ENCODE results near the gene LILRA6.
A peak's percentile ranks its signal among the peaks of the same experiment; 100 is the strongest.
"Not testable (repeated sequence)": the region's sequence is repeated elsewhere in the genome, so short reads cannot be mapped to it uniquely, and the experiment has no call there.

LILRA6 gene

DNA sequence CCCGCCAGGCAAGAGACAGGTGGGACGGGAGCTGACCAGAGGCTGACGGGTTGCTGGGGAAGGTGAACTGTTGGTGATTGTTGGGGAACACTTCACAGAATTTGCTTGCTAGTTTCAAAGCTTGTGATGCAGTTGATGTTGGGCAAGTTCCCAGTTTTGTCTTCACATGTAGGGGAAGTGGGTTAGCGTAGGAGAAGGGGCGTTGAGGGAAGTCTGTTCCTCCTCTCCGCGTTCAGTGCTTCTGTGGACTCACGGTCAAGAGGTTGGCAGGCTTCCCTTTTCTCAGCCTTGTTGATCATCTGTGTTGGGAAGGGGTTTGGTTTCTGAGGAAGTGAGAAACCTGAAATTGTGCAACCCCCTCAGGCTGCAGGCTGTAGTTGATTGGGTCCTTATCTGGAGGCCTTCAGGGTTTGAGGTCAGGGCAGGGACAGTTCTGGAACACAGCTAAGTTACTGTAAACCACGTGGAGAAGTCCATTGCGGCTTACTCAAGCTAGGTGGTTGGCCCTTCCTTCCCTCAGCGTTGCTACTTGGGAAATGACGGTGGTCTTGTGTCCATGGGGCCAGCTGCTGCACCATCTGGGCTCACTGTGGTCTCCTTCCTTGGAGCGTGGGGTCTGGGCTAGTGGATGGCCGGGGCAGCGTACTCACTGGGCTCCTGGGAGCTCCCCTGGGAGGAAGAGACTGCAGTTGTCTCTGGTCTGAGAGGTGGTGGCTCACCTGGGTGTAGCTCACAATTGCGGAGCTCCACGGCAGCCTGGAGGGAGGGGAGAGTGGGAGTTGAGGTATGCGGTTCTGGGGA is 34.4 kb downstream of the LILRA6 start:
- peak overlapping the region; percentile 54 for H3K4me2 ChIP-seq (ENCODE audit: low read length)
- H4K20me1 ChIP-seq (ENCODE audit: insufficient read depth, low read length), result peaks cover 80% of the 10 kb centered on the region
- peak overlapping the region; percentile 73 for H3K27ac ChIP-seq (ENCODE audit: low read length)
- peaks cover 56% of the 10 kb centered on the region for H3K4me1 ChIP-seq (ENCODE audit: low read length)
- H3K4me3 ChIP-seq (ENCODE audit: low read length), result peak overlapping the region; percentile 28; the same call in 1 of the 2 replicates
- no peak overlapping the region for H2AFZ ChIP-seq (ENCODE audit: low read depth, low read length)
- peaks cover 51% of the 10 kb centered on the region for H3K79me2 ChIP-seq (ENCODE audit: low read length)
- H3K27me3 ChIP-seq (ENCODE audit: low read depth, low read length), result no peaks in the 10 kb centered on the region
- peak overlapping the region; percentile 33; the same call in 1 of the 2 replicates for H3K9ac ChIP-seq (ENCODE audit: low read length)
- TF ChIP-seq, protein P1, sequence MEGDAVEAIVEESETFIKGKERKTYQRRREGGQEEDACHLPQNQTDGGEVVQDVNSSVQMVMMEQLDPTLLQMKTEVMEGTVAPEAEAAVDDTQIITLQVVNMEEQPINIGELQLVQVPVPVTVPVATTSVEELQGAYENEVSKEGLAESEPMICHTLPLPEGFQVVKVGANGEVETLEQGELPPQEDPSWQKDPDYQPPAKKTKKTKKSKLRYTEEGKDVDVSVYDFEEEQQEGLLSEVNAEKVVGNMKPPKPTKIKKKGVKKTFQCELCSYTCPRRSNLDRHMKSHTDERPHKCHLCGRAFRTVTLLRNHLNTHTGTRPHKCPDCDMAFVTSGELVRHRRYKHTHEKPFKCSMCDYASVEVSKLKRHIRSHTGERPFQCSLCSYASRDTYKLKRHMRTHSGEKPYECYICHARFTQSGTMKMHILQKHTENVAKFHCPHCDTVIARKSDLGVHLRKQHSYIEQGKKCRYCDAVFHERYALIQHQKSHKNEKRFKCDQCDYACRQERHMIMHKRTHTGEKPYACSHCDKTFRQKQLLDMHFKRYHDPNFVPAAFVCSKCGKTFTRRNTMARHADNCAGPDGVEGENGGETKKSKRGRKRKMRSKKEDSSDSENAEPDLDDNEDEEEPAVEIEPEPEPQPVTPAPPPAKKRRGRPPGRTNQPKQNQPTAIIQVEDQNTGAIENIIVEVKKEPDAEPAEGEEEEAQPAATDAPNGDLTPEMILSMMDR (IDR thresholded peaks at IDR 0.05; ENCODE audit: low read depth, low read length), result no peak
- TF ChIP-seq EZH2phosphoT487 (IDR thresholded peaks at IDR 0.05; ENCODE audit: low read depth), result no peak
- H3K9me3 ChIP-seq (ENCODE audit: insufficient read depth, low read length), result no peaks in the 10 kb centered on the region
- H3K36me3 ChIP-seq (replicated peaks; ENCODE audit: low read depth, low read length), result peaks cover 68% of the 10 kb centered on the region

DNA sequence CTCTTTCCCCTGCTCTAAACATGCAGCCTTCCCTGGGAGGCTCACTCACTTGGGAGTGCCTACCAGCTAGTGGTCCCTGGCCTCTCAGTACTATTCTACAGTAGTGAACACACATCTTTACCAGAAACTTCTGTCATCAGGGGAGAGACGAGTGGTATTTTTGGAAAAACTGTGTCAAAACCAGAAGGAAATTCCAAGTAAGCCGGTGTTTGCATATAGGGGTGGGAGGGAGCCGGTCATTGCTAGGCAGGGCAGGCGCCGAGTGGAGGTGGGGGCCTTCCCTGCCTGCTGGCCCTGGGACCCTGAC is 35.0 kb downstream of the LILRA6 start:
- Histone ChIP-seq H3K9me3 (ENCODE audit: insufficient read depth, low read length) (no peaks in the 10 kb centered on the region), H4K20me1 (ENCODE audit: insufficient read depth, low read length) (peaks cover 86% of the 10 kb centered on the region), H3K4me1 (ENCODE audit: low read length) (peaks cover 62% of the 10 kb centered on the region), H3K36me3 (replicated peaks; ENCODE audit: low read depth, low read length) (peaks cover 71% of the 10 kb centered on the region), H3K9ac (ENCODE audit: low read length) (peak overlapping the region; percentile 33; the same call in 1 of the 2 replicates), H3K27ac (ENCODE audit: low read length) (peak overlapping the region; percentile 73), H3K4me2 (ENCODE audit: low read length) (peak overlapping the region; percentile 54), H3K27me3 (ENCODE audit: low read depth, low read length) (no peaks in the 10 kb centered on the region), H2AFZ (ENCODE audit: low read depth, low read length) (no peak overlapping the region), H3K79me2 (ENCODE audit: low read length) (peaks cover 56% of the 10 kb centered on the region), H3K4me3 (ENCODE audit: low read length) (peak overlapping the region; percentile 28; the same call in 1 of the 2 replicates)
- TF ChIP-seq, protein P1 (IDR thresholded peaks at IDR 0.05; ENCODE audit: low read depth, low read length), result no peak
- no peak for TF ChIP-seq EZH2phosphoT487 (IDR thresholded peaks at IDR 0.05; ENCODE audit: low read depth)

DNA sequence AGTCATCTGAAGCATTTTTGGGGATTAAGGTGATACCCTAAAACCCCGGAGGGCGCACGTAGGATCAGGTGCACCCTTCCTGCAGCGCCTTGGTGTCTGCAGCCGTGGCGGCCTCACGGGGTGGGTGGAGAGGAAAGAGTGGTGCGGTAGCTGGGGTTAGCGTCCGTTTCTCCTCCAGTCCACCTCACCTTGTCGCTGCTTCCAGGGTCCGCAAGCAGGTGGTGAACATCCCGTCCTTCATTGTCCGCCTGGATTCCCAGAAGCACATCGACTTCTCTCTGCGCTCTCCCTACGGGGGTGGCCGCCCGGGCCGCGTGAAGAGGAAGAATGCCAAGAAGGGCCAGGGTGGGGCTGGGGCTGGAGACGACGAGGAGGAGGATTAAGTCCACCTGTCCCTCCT is 35.4 kb downstream of the LILRA6 start:
- not testable (repeated sequence) for H3K9me3 ChIP-seq (ENCODE audit: insufficient read depth, low read length); H3K4me3 ChIP-seq (ENCODE audit: low read length); H3K9ac ChIP-seq (ENCODE audit: low read length); H2AFZ ChIP-seq (ENCODE audit: low read depth, low read length); H3K27me3 ChIP-seq (ENCODE audit: low read depth, low read length)
- Histone ChIP-seq H4K20me1 (ENCODE audit: insufficient read depth, low read length) (peaks cover 90% of the 10 kb centered on the region), H3K4me2 (ENCODE audit: low read length) (peak overlapping the region; percentile 54), H3K36me3 (replicated peaks; ENCODE audit: low read depth, low read length) (peaks cover 75% of the 10 kb centered on the region), H3K27ac (ENCODE audit: low read length) (peak overlapping the region; percentile 73; the same call in 1 of the 2 replicates), H3K79me2 (ENCODE audit: low read length) (peaks cover 61% of the 10 kb centered on the region), H3K4me1 (ENCODE audit: low read length) (peaks cover 66% of the 10 kb centered on the region)

DNA sequence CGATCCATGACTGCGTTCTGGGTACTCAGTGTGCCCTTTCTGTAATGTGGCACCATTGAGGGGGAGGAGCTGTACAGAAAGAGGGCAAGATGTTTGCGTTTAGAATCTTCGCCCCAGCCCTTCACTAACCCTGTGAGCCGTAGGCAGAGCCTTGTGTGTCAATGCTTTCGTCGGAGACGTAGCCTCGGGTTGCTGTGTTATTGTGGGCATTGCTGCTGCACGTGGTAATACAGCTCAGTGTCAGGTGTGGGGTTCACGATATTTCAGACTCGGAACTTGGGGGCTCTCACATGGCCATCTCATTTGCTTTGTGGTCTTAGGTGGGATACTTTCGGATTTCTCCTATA is 35.8 kb downstream of the LILRA6 start:
- Histone ChIP-seq H4K20me1 (ENCODE audit: insufficient read depth, low read length) (peaks cover 94% of the 10 kb centered on the region), H3K9ac (ENCODE audit: low read length) (no peak overlapping the region), H3K4me1 (ENCODE audit: low read length) (peaks cover 70% of the 10 kb centered on the region), H3K27ac (ENCODE audit: low read length) (no peak overlapping the region), H3K36me3 (replicated peaks; ENCODE audit: low read depth, low read length) (peaks cover 79% of the 10 kb centered on the region), H3K4me2 (ENCODE audit: low read length) (peak overlapping the region; percentile 54), H3K79me2 (ENCODE audit: low read length) (peaks cover 64% of the 10 kb centered on the region), H2AFZ (ENCODE audit: low read depth, low read length) (no peak overlapping the region), H3K4me3 (ENCODE audit: low read length) (no peak overlapping the region), H3K9me3 (ENCODE audit: insufficient read depth, low read length) (no peaks in the 10 kb centered on the region), H3K27me3 (ENCODE audit: low read depth, low read length) (no peaks in the 10 kb centered on the region)
- TF ChIP-seq, protein P1 (IDR thresholded peaks at IDR 0.05; ENCODE audit: low read depth, low read length), result no peak
- TF ChIP-seq EZH2phosphoT487 (IDR thresholded peaks at IDR 0.05; ENCODE audit: low read depth), result no peak

Measured in OCI-LY3 (cell line).